HG02623 (cell line): ENCODE results near the gene DDX39A.
A peak's percentile ranks its signal among the peaks of the same experiment; 100 is the strongest.
"Not testable (repeated sequence)": the region's sequence is repeated elsewhere in the genome, so short reads cannot be mapped to it uniquely, and the experiment has no call there.

Experiments
- ATAC-seq: cut with Tn5 transposase; IDR thresholded peaks from one replicate; pipeline ENCODE4 v1.9.1; 2021; ENCODE audit warnings: moderate library complexity; ENCODE audit not compliant: unreplicated experiment

The DDX39A gene

DNA sequence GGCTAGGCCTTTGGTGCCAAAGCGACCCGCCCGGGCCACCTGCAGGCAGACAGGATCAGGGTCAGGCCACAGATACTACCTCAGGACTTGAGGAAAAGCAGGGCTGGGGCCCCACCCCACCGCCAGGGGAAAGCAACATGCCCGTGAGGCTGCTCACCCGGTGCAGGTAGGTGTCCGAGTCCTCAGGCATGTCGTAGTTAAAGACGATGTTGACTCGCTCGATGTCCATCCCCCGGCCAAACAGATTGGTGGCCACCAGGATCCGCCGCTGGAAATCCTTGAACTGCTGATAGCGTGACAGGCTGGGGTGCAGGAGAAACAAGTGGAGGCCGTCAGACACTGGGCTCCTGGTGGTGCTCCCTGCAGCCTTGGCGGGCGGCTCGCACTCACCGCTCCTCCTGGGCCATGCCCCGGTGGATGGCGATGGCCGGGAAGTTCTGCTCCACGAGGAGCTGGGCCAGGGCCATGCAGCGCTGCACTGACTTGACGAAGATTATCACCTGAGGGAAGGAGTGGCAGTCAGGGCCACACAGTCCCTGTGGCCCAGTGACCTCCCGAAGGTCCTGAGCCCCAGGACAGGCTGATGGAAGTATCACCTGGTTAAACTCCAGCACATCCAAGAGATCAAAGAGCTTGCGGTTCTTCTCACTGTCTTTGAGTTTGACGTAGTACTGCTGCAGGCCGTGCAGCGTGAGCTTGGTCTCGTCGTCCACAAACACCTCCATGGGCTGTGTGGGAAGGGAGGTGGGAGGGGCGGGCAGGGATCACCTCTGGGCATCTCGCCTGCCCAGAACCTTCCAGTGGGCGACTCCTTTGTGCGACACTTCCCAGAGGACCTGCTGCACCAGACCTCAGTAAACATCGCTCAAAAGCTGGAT is 9.8 kb downstream of the DDX39A start:
- ATAC-seq, result no peak

DNA sequence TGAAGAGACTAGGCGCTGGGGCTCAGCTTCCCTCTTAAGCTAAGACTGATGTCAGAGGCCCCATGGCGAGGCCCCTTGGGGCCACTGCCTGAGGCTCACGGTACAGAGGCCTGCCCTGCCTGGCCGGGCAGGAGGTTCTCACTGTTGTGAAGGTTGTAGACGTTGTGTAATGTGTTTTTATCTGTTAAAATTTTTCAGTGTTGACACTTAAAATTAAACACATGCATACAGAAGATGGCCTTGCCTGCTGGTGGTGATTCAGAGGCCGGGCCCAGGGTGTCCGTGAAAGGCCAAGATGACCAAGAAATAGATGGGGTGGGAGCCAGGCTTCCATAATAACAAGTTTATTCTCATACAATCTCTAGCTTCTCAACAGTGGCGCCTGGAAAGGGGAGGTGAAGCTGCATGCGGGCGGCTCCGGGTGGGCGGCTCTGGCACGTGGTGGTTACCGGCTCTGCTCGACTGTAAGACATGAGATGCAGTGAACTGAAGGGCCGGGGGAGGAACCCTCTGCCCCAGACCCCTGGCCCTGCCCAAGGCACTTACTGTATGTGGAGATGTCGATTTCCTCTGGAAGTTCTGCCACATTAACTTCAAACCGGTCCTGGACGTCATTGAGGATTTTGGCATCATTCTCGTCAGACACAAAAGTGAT is 10.5 kb downstream of the DDX39A start:
- no peak for ATAC-seq

DNA sequence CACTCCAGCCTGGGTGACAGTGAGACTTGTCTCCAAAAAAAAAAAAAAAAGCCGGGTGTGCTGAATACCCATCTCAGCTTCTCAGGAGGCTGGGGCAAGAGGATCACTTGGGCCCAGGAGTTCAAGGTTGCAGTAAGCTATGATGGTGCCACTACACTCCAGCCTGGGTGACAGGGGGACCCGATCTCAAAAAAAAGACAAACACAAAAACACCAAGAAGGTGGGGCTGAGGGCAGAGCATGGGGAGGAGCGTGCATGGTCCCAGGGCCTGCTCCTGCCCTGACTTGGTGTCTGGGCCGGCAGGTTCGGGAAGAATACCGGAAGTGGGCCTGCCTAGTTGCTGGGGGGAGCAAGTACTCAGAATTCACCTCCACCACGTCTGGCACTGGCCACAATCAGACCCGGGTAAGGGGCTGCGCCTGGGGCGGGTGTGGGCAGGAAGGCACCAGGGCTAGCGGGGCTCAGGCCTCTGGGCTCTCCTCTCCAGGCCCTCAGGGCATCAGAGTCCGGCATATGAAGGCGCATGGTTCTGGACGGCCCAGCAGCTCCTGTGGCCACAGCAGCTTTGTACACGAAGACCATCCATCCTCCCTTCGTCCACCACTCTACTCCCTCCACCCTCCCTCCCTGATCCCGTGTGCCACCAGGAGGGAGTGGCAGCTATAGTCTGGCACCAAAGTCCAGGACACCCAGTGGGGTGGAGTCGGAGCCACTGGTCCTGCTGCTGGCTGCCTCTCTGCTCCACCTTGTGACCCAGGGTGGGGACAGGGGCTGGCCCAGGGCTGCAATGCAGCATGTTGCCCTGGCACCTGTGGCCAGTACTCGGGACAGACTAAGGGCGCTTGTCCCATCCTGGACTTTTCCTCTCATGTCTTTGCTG is 11.3 kb downstream of the DDX39A start:
- ATAC-seq, result no peak

DNA sequence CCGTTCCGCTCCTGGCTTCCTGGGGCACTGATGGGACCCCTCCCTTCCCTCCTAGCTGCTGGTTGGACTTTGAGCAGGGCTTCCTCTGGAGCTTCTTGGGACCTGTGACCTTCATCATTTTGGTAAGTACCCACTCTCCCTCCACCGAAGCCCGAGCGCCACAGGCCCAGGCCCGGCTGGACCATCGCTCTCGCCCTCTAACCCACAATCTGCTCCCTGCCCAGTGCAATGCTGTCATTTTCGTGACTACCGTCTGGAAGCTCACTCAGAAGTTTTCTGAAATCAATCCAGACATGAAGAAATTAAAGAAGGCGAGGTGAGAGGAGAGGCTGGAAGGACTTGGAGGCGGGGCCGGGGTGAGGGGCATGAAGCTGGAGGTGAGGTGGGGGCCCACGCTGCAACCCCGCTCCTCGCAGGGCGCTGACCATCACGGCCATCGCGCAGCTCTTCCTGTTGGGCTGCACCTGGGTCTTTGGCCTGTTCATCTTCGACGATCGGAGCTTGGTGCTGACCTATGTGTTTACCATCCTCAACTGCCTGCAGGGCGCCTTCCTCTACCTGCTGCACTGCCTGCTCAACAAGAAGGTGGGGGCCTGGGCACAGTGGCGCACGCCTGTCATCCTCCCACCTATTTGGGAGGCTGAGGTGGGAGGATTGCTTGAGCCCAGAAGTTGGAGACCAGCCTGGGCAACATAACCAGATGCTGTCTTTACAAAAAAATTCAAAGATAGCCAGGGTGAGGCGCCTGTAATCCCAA is 12.3 kb downstream of the DDX39A start:
- ATAC-seq, result no peak

DNA sequence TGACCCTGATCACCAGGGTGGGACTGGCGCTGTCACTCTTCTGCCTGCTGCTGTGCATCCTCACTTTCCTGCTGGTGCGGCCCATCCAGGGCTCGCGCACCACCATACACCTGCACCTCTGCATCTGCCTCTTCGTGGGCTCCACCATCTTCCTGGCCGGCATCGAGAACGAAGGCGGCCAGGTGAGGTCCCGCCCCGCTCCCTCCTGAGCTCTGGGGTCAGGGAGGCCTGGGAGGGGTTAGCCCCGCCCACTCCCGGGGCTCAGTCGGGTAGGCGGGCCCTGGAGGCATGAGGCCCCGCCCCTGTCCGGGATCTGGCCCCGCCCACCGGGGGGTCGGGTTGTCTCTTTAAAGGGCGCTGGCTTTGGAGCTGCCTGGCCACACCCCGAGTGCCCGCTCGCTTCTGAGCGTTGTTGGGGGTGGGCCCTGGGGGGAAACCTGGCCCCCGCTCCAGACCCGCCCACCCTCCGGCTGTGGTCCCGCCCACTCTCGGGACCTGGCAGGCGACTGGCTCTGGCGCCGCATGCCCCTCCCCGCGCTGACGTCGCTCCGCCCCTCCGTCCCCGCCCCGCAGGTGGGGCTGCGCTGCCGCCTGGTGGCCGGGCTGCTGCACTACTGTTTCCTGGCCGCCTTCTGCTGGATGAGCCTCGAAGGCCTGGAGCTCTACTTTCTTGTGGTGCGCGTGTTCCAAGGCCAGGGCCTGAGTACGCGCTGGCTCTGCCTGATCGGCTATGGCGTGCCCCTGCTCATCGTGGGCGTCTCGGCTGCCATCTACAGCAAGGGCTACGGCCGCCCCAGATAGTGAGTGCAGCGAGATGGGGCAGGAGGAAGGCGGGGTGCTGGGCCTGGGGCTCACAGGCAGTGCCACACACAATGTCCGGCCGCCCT is 13.1 kb downstream of the DDX39A start:
- peak; percentile 63 for ATAC-seq

DNA sequence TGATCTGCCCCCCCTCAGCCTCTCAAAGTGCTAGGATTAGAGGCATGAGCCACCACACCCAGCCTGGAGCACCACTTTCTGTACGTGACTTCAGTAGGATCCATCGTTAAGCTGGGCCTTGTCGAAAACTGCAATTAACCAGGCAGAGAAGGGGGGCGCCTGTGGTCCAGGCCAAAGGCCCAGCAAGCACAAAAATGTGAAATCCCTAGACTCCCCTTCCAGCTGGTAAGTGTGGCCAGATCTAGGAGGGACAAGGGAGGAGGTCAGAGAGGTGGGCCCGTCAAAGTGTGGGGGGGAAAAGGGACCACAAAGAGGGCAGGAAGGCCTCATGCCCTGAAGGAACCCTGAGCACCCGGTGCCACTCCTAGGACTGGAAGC is 13.8 kb downstream of the DDX39A start:
- ATAC-seq, result no peak

DNA sequence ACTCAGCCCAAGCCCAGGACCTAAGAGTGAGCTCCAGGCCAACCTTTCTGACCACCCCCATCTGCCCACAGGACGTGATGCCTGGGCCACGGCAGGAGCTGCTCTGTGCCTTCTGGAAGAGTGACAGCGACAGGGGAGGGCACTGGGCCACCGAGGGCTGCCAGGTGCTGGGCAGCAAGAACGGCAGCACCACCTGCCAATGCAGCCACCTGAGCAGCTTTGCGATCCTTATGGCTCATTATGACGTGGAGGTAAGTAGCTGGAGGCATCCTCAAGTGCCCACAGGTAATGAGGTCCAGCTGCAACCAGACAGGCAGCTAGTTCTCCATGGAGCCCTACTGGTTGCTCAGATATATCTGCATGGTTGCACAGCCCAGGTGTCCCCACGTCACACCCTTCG is 14.8 kb downstream of the DDX39A start:
- no peak for ATAC-seq

DNA sequence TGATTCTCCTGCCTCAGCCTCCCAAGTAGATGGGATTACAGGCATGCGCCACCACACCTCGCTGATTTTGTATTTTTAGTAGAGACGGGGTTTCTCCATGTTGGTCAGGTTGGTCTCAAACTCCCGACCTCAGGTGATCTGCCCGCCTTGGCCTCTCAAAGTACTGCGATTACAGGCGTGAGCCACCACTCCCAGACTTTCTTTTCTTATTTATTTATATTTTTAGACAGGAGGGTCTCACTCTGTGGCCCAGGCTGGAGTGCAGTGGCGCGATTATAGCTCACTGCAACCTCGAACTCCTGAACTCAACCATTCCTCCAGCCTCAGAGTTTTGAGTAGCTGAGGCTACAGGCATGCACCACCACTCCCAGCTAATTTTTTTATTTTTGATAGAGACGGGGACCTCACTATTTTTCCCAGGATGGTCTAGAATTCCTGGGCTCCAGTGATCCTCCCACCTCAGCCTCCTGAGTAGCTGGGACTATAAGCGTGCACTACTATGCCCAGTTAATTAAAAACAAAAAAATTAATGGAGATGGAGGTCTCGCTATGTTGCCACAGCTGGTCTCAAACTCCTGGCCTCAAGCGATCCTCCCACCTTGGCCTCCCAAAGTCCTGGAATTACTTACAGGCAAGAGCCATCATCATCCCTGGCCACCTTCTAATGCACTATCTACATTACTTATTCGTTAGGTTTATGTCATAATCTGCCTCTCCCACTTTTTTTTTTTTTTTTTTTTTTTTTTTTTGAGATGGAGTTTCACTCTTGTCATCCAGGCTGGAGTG is 15.8 kb downstream of the DDX39A start:
- not testable (repeated sequence) for ATAC-seq

DNA sequence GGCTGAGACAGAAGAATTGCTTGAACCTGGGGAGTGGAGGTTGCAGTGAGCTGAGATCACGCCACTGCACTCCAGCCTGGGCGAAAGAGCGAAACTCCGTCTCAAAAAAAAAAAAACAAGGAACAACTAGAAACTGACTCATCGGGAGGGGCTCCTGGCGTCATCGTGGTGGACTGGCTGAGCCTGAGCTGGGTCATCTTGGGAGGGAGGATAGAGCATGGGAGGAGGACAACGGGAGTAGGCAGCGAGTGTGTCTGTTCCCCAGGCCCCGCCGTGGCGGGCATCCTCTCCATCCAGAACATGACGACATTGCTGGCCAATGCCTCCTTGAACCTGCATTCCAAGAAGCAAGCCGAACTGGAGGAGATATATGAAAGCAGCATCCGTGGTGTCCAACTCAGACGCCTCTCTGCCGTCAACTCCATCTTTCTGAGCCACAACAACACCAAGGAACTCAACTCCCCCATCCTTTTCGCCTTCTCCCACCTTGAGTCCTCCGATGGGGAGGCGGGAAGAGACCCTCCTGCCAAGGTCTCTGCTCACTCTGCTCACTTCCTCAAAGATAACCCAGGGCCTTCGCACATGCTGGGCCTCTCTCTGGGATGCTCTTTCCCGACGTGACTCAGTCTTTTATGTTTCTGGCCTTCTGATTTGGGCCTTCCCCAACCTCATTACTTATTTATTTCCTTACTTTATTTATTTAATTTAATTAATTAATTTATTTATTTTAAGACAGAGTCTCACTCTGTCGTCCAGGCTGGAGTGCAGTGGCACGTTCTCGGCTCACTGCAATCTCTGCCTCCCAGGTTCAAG is 16.6 kb downstream of the DDX39A start:
- ATAC-seq, result no peak

DNA sequence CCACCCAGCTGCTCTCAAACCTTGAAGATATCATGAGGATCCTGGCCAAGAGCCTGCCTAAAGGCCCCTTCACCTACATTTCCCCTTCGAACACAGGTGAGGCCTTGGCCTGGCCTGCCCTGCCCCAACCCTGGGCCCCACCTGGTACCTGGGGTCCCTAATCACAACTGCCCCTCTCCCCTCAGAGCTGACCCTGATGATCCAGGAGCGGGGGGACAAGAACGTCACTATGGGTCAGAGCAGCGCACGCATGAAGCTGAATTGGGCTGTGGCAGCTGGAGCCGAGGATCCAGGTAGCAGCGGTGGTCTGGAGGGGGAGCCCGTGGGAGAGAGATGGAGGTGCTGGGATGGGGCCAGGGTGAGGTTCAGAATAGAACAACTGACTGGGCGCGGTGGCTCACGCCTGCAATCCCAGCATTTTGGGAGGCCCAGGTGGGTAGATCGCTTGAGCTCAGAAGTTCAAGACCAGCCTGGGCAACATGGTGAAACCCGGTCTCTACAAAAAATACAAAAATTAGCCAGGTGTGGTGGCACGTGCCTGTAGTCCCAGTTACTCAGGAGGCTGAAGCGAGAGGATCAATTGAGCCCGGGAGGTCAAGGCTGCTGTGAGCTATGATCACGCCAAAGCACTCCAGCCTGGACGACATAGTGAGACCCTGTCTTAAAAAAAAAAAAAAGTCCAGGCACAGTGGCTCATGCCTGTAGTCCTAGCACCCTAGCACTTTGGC is 17.5 kb downstream of the DDX39A start:
- ATAC-seq, result no peak

DNA sequence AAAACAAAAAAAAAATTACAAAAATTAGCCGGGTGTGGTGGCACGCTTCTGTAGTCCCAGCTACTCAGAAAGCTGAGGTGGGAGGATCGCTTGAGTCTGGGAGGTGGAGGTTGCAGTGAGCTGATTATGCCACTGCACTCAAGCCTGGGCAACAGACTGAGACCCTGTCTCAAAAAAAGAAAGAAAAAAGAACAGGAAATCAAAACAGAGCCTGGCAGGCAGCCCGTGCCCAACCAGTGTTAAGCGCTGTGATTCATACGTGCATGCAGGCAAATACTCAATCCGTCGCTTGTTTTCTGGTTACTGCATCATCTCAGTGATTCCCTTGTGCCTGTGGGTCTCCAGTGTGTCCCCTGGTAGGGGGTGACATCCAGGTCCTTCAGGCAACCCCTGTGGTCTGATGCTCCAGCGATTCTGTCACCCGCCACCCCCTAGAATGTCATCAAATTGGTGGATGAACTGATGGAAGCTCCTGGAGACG is 18.1 kb downstream of the DDX39A start:
- no peak for ATAC-seq

DNA sequence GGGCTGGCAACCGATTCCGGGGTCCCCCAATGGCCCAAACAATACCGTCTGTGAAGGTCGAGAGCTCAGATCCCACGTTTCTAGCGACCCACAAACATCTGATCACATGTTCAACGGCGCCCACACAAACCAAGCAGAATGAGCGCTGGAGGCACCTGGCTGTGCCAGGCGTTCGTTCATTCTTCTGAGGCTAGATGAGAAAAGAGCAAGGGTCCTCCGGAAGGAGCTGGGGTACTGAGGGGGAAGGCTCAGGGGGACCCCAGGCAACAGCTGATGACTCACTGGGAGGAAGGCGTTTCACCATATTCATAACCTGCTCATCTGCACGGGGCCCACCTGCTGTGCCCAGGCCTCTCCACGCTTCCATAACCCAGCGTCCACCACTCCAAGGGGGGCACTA is 22.0 kb downstream of the DDX39A start:
- ATAC-seq, result not testable (repeated sequence)

DNA sequence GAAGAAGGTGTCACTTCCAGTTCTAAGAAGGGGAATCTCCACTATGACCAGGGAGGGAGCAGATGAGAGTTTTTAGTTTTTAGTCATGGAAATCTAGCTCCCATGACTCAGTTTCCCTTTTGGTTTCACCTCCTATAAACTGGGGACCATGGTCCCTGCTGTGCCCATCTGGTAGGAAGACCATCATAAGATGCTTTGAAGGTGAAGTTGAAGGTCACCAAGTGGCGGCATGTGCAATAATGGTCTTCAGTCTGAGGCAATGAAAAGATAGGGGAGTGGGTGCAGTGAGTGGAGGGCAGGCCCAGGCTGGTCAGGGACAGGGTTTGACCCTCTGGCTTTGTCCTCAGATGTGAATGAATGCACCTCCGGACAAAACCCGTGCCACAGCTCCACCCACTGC is 22.4 kb downstream of the DDX39A start:
- not testable (repeated sequence) for ATAC-seq

DNA sequence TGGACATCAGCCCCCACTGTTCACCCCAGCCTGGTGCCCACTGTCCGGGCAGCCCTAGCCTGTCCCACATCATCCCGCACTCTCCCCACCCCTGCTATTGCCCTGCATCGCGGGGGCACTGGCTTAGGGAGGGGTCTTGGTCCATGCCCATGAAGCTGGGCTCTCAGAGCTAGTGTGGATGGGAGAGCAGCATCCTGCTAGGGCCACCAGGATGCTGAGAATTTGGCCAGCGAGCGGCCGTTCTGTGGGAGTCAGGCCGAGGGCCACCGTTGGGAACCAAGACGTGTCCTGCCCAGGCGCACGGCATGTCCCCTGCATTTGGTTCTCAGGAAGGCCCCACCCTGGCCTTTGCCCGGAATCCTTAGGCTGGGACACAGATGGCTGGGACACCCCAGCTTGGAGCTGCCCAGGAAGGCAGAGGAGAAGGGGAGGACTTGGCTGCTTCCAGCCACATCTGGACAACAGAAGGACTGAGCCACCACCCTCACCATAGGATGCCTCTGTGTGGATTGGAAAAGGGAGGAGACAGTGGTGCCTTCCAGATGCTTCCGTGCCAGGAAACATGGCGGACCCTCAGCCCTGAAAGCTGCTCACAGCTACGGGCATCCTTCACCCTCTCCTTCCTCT is 23.3 kb downstream of the DDX39A start:
- ATAC-seq, result no peak

DNA sequence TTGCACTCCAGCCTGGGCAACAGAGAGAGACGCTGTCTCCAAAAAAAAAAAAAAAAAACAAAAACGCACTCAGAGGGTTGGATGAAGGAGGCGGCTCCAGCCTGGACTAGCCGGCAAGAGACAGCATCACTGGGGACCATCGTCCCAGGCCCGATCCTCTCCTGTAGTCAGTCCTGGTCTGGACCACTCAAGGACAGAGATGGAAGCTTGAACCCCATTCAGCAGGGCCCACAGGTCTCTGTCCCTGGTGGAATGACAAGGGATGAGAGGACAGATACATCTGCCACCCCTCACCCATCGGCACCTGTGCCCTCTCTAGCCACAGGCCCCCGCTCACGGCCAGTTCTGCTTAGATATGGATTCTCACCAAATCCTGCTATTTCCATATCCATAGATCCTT is 23.9 kb downstream of the DDX39A start:
- ATAC-seq, result no peak

DNA sequence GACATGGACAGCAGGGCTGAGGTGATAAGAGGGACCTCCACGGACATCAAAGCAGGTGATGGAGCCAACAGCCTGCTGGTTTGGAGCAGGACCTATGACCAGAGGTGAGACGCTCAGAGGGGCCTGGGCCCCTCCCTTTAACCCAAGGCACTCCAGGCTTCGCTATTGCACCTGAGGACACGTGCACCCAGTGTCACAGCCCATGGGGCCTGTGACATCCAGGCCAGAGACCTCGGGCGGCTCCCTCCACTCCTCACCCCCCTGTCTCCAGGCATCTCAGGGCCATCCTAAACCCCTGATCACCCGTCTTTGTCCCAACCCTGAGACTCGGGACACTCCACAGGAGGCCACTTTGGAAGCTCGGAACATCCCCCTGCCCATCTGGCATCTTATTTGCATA is 25.0 kb downstream of the DDX39A start:
- no peak for ATAC-seq

DNA sequence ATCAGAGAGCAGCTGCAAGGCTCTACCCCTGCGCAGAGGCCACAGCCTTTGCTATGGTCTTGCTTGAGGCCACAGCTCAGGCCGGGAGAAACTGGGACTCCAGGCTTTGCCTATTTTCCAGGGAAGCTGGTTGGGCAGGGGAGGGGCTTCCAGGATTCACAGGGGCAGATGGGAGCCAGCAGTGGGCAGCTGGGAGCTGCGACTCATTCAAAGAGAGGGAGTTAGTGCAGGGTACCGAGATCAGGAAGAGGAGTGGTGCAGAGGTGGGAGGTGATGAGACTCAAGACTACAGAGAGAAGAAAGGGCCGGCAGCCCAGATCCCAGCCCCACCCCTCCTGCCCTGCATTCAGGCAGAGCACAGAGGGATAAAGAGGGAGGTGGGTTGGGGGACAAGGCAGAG is 25.8 kb downstream of the DDX39A start:
- ATAC-seq, result no peak
